Vagina (tissue), 2 donors: ENCODE results near the gene LRRC8A. TPM values are rescaled to one million over a fixed set of nuclear protein-coding genes. Genes with fewer than 3 reads are reported as not detected.

Source experiments
- DNase-seq, 2 donors: peaks; one replicate each; pipeline ENCODE4 v3.0.0-alpha.2; 2017; ENCODE audit errors: extremely low spot score in 2 of 2
- H3K27ac ChIP-seq: fragments of 200-600 bp; sonication (generic); one replicate; pipeline ENCODE4 v1.5.1; 2019
- H3K27me3 ChIP-seq: fragments of 200-600 bp; sonication (generic); one replicate; pipeline ENCODE4 v1.5.1; 2019
- H3K36me3 ChIP-seq, 2 donors: fragments of 200-600 bp; sonication (generic); one replicate each; pipeline ENCODE4 v1.5.1; 2017 to 2019
- H3K4me1 ChIP-seq: fragments of 200-600 bp; sonication (generic); one replicate; pipeline ENCODE4 v1.5.1; 2019
- H3K4me3 ChIP-seq, 2 donors: fragments of 200-600 bp; sonication (generic); 1 replicate in 1 of 2; 2 replicates in 1 of 2; pipeline ENCODE4 v1.5.1; 2016 to 2019
- H3K9me3 ChIP-seq: fragments of 200-600 bp; sonication (generic); one replicate; pipeline ENCODE4 v1.5.1; 2019
- POLR2A ChIP-seq, 2 donors: fragments of 450-650 bp; IDR thresholded peaks; one replicate each; pipeline ENCODE4 v1.6.1; 2017; ENCODE audit warnings: antibody characterized with exemption in 2 of 2, mild to moderate bottlenecking in 2 of 2, moderate library complexity in 2 of 2
- POLR2AphosphoS5 ChIP-seq, 2 donors: sonication (generic); formaldehyde crosslinking; IDR thresholded peaks; one replicate each; pipeline ENCODE4 v1.9.0; 2017; ENCODE audit warnings: antibody characterized with exemption in 2 of 2, mild to moderate bottlenecking in 2 of 2, low read depth in 1 of 2; ENCODE audit not compliant: insufficient read depth in 1 of 2
- intact Hi-C: fragments of 100-400 bp; cut with DNase I; formaldehyde crosslinking; loops from one replicate; pipeline ENCODE4 v1.15.1; 2023
- total RNA-seq: library from RNA; depleted of rRNA; stranded (reverse); fragments of >200 nt; gene quantifications from one replicate; pipeline ENCODE4 v1.2.3, GENCODE V29; 2016
- TF ChIP-seq, protein P1 (sequence below), 3 experiments: fragments of 450-650 bp in 2 of 3; fragments of 200-600 bp in 1 of 3; sonication (generic) in 1 of 3; IDR thresholded peaks; one replicate each; pipeline ENCODE4 v1.5.1; 2017 to 2019; ENCODE audit warnings: antibody characterized with exemption in 3 of 3, mild to moderate bottlenecking in 2 of 3, moderate library complexity in 2 of 3

LRRC8A gene
- total RNA-seq, 1 donor from 2014 or later: 110 TPM

GRCh38 chr9:128917151-128917849 lies 35.4 kb downstream of the LRRC8A start:
- Histone ChIP-seq H3K4me1 (peaks cover 91% of the 10 kb centered on the region), H3K4me3 (no peak overlapping the region), H3K27ac (peak overlapping the region; percentile 96), H3K9me3 (no peaks in the 10 kb centered on the region), H3K27me3 (no peaks in the 10 kb centered on the region), H3K36me3 (peaks cover 0 to 13% of the 10 kb centered on the region in 2 donors)
- DNase-seq: no peak
- TF ChIP-seq POLR2AphosphoS5 (IDR thresholded peaks at IDR 0.05; ENCODE audit: insufficient read depth in 1 of 2, low read depth in 1 of 2) (peak; percentile 79 to 94), POLR2A (IDR thresholded peaks at IDR 0.05) (no peak)
- intact Hi-C loops: no loop called here

DNA sequence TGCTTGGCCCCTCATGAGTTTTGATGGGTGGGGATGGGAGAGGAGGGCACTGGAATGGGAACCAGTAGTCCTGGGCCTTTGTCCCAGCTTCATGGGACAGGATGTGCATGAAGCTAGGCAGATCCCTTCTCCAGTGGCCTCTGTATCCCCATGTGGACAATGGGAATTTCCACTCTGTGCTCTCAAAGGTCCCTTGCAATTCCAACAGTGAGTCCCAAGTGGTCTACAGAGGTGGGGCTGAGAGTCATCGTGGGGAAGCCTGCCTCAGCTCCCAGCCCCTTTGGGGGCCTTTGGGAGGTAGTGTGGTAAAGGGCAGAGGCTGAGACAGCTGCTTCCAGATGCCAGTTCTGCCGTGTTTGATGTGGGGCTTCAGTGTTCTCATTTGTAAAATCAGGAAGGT lies 37.0 kb downstream of the LRRC8A start:
- no peak for DNase-seq
- no peaks in the 10 kb centered on the region for H3K27me3 ChIP-seq
- H3K36me3 ChIP-seq: peaks cover 0 to 13% of the 10 kb centered on the region in 2 donors
- no peaks in the 10 kb centered on the region for H3K9me3 ChIP-seq
- H3K4me3 ChIP-seq: no peak overlapping the region
- H3K4me1 ChIP-seq: peaks cover 90% of the 10 kb centered on the region
- H3K27ac ChIP-seq: peak overlapping the region; percentile 96
- intact Hi-C loops: no loop called here
- TF ChIP-seq POLR2AphosphoS5 (IDR thresholded peaks at IDR 0.05; ENCODE audit: insufficient read depth in 1 of 2, low read depth in 1 of 2) (no peak), POLR2A (IDR thresholded peaks at IDR 0.05) (no peak)
- TF ChIP-seq, protein P1, sequence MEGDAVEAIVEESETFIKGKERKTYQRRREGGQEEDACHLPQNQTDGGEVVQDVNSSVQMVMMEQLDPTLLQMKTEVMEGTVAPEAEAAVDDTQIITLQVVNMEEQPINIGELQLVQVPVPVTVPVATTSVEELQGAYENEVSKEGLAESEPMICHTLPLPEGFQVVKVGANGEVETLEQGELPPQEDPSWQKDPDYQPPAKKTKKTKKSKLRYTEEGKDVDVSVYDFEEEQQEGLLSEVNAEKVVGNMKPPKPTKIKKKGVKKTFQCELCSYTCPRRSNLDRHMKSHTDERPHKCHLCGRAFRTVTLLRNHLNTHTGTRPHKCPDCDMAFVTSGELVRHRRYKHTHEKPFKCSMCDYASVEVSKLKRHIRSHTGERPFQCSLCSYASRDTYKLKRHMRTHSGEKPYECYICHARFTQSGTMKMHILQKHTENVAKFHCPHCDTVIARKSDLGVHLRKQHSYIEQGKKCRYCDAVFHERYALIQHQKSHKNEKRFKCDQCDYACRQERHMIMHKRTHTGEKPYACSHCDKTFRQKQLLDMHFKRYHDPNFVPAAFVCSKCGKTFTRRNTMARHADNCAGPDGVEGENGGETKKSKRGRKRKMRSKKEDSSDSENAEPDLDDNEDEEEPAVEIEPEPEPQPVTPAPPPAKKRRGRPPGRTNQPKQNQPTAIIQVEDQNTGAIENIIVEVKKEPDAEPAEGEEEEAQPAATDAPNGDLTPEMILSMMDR (IDR thresholded peaks at IDR 0.05): no peak

DNA sequence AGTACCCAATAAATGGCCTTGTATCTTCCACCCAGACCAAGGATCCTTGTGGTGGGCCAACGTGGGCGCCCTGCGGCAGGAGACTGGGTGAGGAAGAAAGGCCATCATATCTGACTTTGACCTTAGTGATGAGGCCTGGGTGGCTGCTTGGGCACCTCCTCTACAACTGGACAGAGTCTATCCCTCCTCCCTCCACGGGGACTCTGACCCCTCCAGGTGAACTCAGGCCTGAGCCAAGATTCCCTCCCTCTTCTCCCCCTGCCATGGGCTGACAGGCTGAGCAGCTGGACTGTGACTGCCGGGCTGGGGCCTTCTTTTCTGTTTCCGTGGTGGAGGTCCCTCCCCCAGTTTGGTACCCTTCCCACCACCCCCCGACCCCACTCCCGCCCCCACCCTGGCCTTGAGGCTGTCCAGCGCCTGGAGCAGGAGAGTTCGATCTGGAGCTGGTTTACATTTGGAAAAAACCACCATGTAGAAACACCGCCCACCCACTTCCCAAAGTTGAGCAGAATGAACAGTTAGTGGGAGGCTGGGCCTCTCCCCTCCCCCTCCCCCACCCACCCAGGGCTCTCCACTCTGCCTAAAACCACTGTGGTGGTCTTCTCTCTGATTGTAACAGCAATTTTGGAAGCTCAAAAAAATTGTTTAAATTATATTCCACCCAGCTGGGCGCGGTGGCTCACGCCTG lies 37.6 kb downstream of the LRRC8A start:
- no peak for TF ChIP-seq POLR2A (IDR thresholded peaks at IDR 0.05)
- TF ChIP-seq POLR2AphosphoS5 (IDR thresholded peaks at IDR 0.05; ENCODE audit: insufficient read depth in 1 of 2, low read depth in 1 of 2): no peak
- TF ChIP-seq, protein P1 (IDR thresholded peaks at IDR 0.05): no peak
- peak overlapping the region; percentile 96 for H3K27ac ChIP-seq
- no peak for DNase-seq
- H3K9me3 ChIP-seq: no peaks in the 10 kb centered on the region
- H3K27me3 ChIP-seq: no peaks in the 10 kb centered on the region
- no peak overlapping the region for H3K4me3 ChIP-seq
- H3K36me3 ChIP-seq: peaks cover 0 to 13% of the 10 kb centered on the region in 2 donors
- intact Hi-C loops: no loop called here
- peaks cover 85% of the 10 kb centered on the region for H3K4me1 ChIP-seq

- Histone ChIP-seq H3K9me3 (no peaks in the 10 kb centered on the region), H3K4me3 (peak within 1 kb of the TSS; percentile 57 to 65), H3K36me3 (peaks cover 0 to 13% of the 10 kb centered on the region in 2 donors), H3K27me3 (no peaks in the 10 kb centered on the region), H3K4me1 (peaks cover 76% of the 10 kb centered on the region), H3K27ac (peak within 1 kb of the TSS; percentile 96)
- intact Hi-C loops: no loop called here
- no peak for DNase-seq
- TF ChIP-seq POLR2AphosphoS5 (IDR thresholded peaks at IDR 0.05; ENCODE audit: insufficient read depth in 1 of 2, low read depth in 1 of 2) (peak in 1 of 2 donors; percentile 70), POLR2A (IDR thresholded peaks at IDR 0.05) (no peak)
- TF ChIP-seq, protein P1 (IDR thresholded peaks at IDR 0.05): no peak
These were observed 38.6 kb downstream of the LRRC8A start, which contains the start of gene PHYHD1 for GRCh38 chr9:128920381-128921058. Gene PHYHD1, plus strand, starts transcription at chr9:128920982. Its CDS starts 1,342 bp downstream, at chr9:128922324.
